GM21825 (cell line): Measurements from ENCODE around the gene DDX25.

Experiments
- ATAC-seq: cut with Tn5 transposase; IDR thresholded peaks from one replicate; pipeline ENCODE4 v1.9.1; 2021; ENCODE audit warnings: mild to moderate bottlenecking, moderate library complexity; ENCODE audit not compliant: unreplicated experiment

Gene DDX25

DNA sequence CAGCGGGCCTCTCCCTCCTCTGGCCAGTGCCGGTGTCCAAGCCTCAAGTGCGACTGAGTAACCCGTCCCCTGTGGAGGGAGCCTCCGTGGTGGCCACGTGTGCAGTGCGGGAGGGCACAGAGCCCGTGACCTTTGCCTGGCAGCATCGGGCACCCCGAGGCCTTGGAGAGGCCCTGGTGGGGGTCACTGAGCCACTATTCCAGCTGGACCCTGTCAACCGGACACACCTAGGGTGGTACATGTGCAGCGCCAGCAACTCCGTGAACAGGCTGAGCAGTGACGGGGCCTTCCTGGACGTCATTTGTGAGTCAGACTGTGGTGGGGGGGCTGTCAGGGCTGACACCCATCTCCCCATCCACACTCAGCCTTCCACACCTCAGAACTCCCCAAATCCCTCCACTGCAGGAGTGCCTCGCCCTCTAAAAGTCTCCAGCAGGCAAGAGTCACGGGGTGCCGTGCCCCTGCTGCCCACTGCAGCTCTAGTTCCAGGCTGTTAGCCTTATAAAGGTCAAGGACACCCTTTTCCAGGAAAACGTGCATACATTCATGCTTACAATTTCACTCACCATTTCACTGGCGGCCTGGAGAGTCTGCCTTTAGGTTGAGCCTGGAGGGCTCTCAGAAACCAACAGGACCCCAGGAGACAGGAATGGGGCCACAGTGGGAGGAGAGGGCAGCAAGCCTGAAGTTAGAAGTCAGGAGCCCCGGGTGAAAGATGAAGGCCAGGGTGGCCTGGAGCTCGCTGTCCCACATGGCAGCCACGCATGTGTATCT is 44.2 kb downstream of the DDX25 start:
- ATAC-seq: no peak

DNA sequence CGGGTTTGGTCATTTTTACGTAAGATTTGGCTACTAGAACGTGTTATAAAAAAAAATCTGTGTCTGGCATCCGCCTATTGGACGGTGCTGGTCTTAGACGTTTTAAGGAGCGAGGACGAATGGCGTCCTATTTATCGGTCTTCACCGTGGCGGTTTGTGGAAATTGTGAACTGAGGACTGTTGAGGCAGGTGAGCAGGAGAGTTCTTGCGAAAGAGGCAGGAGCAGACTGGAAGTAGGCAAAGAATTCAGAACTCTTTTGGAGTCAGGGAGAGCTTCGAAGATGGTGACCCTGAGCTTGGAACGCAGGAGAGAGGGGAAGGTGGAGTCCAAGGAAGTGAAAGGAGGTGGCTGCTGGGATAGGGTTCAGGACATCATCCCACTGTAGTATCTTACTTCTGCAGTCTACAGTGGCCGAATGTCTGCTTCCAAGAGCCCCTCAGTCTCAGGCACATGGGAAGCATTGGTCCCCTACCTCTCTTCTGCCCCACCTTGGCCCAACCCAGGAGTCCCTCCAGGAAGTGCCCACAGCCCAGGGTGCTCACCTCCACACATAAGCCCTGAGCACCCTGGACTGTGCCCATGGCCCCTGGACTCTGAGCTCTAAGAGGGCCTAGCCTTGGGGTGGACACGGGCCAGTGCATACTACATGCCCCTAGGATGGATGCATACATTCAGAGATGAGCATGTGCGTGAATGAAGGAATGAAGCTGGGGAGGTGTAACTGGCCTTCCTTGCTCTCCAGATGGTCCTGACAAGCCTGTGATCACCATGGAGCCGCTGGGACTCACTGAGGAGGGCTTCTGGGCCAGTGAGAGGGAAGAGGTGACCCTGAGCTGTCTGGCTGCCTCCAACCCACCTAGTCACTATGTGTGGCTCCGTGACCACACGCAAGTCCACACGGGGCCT is 45.2 kb downstream of the DDX25 start:
- ATAC-seq: no peak

DNA sequence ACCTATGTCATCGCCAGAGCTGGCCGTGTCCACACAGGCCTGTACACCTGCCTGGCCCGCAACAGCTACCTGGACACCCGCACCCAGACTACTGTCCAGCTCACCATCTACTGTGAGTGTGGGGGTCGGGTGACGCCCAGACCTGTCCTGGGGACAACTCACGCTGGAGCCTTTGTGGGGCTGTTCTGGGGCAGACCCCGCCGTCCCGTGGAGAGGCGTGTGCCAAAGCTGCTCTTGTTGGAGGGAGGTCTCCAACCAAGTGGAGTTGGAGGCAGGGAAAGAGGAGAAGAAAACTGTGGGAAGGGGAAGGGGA is 45.8 kb downstream of the DDX25 start:
- ATAC-seq: no peak

DNA sequence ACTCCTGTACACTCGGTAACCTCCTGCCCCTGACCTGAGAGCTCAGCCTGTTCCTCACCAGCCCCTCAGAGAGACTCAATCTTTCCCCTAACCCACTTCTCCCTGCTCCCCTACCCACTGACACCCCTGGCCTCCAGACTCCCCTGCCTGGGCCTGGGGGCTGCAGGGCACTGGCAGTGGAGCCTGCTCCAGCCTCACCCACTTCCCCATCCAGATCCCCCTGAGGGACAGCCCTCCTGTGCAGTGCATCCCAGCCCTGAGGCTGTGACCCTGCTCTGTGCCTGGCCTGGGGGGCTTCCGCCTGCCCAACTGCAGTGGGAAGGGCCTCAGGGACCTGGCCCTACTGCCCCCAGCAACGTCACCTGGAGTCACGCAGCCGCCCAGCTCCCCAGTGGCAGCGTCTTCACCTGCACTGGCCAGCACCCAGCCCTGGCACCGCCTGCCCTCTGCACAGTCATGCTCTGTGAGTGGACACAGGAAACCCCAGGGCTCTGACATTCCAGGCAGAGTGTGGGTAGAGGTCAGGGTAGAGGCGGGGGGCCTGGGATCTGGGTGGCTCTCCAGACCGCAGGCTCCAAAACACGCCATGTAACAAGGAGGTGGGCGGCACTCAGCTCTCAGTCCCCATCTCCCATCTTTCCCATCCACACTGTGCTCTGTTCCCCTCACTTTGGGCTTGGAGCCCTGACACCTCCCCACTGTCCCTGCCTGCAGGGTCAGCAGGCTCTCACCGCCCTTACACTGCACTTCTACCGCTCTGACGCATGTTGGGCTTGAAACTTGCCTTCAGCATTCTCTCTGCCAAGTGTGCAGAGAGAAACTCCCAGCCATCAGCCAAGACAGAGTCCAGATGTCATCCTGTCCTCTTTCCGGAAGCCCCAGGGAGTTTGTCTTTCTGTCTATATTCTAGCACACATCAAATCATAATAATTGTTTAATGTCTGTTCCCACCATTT is 46.7 kb downstream of the DDX25 start:
- ATAC-seq: no peak

DNA sequence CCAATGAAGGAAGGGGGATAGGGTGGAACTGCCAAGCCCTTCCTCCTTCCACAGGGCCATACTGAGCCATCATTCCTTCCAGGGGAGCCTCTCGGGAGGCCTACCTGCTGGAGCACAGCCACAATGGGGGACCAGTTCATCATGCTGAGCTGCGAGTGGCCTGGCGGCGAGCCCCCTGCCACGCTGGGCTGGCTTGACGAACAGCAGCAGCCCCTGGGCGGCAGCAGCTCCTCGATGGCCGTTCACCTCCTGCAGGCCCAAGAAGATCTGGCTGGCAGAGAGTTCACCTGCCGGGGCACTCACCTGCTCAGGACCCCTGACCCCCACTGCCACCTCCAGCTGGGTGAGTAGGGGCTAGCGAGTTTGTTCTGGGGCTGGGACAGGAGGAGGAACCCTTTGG is 47.4 kb downstream of the DDX25 start:
- no peak for ATAC-seq

DNA sequence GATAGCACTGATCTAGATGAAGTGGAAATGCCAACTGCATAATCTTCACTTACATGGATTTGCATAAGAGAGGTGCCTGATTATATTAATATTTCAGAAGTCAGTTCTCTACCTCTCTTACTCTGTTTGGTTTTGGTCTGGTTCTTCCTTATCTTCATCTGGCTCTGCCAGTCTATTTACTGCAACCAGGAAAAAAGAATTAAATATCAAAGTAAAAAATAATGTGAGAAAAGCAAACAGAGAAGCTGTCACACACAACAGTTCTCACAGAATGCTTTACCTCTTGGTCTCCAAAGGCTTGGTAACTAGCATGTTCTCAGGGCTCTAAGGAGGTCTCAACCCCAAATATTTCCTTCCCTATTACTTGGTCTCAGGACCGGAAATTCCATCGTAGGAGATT is 48.3 kb downstream of the DDX25 start:
- ATAC-seq: no peak

DNA sequence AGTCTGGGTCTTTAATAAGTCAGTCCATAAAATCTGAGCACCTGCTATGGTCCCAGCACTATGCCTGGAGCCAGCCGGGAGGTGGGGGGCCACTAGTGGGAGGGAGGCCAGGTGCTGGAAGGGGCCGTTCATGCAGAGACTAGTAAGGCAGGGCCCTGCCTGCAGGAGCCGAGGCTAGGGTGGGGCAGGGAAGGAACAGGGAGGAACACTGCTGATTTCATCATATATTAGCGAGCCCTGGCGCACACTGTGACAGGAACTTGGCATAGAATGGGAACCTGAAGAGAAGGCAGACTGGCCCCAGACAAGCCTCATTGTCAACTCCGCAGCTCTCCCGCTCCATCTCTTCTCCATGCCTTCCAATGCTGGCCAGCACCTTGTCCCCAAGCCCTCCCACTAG is 48.7 kb downstream of the DDX25 start:
- ATAC-seq: no peak

DNA sequence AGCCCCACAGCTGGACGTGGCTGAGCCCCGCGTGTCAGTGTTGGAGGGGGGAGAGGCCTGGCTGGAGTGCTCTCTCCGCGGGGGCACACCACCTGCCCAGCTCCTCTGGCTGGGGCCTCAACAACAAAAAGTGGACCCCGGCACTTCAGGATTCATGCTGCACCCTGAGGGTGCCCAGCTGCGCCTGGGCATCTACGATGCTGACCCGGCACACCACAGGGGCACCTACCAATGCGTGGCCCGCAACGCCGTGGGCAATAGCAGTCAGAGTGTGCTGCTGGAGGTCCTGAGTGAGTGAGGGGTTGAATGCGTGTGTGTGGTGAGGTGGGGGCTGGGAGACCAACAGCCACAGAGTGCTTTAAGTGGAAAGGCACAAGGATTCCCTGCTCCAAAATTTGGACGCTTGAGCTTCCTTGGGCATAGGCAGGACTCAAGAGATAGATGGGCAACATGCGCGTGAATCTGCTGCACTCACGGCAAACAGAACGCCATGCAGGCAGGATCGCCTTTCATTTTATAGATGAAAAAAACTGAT is 49.2 kb downstream of the DDX25 start:
- no peak for ATAC-seq

DNA sequence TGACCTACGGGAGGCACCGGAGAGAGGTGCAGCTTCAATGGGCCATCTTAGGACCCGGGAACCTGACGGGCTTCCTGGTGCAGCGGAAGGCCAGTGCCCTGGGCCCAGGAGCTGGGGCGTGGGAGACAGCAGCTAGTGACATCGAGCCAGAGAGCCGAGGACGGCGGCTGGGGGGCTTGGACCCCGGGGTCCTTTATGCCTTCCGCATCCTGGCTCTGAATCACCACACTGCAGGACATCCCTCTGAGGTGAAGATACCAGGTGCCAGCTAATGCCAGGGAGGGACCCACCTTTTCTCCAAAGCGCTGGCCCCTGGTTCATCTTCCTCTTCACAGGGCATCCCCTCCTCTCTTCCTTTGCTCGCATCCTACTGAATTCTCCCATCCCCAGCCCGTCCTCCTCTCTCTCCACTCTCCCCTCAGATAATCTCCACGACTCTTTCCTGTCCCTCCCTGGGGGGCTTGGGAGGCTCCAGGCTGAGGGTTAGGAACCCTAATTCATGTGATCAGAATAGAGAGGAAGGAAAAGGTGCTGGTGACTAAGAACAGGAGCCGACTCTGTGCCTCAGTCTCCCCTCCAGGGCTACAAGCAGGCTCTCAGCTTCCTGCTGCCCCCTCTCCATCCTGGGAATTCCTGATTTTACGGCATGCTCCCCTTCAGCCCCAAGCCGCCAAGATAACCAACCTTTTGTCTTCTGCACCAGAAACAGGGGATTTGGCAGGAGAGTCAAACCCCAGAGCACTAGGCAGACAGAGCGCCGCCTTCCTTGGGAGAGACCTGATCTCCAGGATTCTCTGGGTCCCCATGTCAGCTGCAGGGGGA is 50.0 kb downstream of the DDX25 start:
- no peak for ATAC-seq

DNA sequence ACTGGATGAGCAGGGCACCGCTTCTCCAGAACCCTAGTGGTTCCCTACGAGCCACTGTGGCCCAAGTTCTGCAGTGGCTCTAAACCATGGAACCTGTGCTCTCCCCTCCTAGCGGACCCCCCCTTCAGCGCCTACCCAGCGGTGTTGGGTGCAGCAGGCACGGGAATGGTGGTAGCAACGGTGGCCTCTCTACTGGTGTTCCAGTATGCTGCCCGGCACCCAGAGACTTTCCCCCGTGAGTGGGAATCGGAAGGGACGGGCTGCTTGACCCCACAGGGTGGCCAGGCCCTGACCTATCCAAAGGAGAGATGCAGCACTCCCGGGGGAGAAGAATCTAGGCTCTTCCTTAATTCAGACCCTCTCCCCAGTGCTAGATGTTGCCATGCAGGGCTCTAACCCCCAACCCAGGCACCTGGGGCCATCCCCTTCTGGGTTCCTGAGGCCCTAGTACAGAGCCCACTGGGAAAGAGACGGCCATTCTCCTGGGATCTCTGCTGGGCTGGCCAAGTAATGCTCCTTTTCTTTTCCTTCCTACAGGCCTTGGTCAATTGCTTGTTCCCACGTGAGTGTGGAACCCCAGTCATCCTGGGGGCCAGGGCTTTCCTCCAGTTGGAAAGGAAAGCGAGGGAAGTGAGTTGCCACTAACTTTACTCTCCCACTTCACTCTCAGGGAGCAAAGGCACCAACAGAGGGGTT is 50.8 kb downstream of the DDX25 start:
- no peak for ATAC-seq

DNA sequence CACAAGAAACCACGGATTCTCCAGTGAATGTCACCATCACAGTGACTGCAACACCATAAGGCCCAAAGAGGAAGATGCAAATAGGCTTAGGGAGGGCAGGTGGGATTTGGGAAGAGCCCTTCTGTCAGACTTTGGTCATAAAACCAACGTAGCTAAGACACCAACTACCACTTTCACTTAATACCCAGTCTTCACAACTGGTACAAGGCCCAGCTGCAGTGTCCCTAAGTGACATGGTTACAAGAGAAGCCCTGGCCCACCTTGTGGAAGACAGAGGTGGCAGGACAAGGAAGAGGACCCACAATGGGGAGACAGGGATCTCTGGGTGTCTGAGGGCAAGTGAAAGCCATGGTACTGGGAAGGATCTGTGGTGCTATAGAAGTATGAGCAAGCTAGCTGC is 51.5 kb downstream of the DDX25 start:
- no peak for ATAC-seq

DNA sequence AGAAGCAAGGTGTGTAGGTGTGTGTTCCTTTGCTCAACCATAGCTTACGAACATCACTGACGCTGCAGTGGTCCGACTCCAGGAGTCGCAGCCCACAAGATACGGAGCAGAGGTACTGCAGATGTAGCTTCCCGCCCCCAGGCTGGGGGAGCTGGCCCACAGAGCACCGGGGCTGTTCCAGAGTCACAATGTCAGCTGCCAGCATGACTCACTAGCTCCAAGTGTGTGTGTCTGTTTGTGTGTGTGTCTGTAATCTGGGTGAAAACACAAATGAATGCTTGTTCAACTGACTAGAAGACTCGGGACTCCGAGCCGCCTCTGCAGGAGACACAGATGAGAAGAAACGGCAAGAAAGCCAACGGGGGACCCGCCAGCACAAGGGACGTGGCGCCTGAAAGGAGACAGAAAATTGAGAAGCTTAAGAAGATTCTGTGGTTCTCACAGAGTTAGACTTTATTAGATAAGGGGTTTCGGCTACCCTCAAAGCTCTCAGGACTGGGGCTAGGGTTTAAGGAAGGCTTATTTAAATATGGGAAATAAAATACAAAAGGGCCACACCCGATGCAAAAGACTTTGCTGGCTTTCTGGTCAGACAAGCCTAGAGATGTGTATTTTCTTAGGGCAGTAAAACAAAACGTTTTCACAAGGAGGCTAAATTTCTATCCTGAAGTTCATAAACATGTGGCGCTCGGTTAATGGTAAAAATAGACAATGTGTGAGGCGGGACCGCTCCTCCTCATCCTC is 52.3 kb downstream of the DDX25 start:
- no peak for ATAC-seq

DNA sequence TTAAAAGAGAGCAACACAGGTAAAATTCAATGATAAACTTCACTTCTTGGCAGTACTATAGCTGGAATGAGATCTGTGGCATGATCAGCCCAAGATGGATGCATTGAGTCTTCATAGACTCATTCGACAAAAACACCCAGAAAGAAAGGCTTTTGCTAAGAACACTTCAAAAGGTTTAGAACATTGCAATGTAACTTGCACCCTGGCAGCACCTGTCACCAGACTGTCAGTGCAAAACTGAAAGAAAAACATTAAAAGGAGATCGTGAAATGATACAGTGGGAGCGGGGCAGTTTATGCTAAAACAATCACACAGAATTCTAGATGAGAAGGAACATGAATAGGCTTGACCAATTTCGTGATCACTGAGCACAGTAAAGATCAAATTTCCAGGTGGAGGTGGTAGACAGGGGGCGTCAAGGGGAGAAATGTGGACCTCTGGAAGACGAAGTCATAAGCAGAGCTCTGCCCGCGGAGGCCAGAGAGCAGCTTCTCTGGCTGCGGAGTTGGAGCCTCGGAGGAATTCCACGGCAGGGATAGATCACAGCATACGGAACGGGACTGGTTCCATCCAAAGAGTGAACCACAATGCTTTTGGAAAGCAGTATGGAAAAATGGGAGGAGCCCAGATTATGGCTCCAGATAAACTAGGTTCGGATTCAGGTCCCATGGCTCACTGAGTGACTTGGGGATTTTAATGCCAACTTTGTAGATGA is 53.5 kb downstream of the DDX25 start:
- ATAC-seq: no peak

DNA sequence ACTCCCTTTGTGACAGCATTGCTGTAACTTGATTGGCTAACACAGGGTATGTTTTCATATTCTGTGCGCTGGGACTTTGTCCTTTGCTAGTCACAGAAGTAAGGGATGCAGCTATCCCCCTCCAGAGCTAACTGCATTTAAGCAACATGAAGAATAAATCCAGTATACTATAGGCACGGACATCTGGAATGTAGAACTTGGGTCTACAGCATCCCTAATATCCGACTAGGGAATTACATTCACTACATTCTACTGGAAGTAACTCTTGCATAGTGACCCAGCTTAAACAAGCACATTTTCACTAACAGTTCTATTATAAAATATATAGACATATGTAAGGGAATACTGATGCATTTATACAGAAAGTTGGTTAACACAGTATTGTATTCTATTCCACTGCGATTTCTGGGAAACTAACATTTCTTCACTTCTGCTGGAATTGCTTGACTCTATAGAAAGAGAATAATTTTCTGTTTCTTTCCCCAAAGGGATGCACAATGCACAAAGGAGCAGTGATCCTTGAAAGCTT is 54.6 kb downstream of the DDX25 start:
- ATAC-seq: no peak

DNA sequence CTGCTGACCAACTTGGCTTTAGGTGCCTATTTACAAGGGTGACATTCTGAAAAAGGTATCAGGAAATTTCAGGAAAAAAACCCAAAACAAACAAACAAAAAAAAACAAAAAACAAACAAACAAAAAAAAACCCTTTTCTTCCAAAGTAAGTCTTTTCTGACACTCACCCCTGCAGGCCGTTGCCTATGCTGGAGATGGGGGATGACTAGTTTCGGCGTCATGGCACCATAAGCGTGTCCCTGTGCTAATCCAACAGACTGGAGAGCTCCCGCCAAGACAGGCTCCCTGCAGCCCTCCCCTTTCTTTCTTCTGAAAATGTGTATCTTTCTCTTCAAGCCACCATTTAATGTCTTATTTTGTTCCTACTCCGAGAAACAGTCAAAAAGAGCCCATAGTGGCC is 55.2 kb downstream of the DDX25 start:
- no peak for ATAC-seq

DNA sequence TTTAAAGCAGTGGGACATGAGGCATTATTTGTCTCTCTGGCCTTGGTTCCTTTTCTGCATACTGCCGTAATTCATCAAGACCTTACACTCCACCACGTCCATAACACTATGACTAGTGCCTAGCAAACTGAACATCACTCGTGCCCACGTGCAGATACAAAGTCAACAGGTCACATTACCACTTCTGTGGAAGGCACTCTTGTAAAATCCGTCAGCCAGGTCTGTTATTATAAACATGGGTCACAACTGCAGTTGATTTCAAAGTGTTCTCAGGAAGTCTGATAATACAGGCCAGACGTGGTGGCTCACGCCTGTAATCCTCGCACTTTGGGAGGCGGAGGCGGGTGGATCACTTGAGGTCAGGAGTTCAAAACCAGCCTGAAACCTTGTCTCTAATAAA is 55.6 kb downstream of the DDX25 start:
- no peak for ATAC-seq

DNA sequence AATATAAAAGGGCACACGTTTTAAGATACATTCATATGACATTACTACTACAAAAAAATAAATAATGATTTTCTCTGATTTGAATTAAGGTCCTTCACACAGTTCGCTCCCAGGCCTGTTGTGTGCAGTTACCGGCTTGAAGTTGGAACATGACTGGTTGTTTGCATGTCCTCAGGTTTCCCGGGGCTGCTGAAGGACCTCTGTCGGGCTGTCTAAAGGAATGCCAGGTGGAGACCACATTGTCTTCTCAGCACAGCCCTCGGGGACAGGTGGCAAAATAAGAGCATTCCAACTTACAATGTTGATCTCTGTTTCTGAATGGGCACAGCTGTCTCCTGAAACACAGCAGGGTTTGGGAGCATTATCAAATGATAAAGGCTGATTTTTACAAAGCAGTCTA is 56.5 kb downstream of the DDX25 start:
- no peak for ATAC-seq

DNA sequence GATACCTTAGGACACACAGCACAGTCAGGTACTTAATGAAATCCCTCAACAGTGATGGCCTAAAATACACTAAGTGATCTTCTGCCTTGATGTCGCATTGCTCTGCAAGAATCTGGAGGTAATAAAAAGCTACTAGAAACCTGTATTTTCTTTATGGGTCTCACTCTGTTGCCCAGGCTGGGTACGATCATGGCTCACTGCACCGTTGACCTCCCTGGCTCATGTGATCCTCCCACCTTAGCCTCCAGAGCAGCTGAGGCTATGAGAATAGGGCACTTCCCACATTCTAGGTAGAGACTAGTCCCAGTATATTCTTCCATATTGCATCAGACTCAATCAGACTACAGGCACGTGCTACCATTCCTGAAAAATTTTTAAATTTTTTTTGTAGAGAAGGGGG is 63.2 kb downstream of the DDX25 start:
- no peak for ATAC-seq
